SU-DHL-6 (cell line): ENCODE data around the gene HS3ST6.
"Not testable (repeated sequence)": the region's sequence is repeated elsewhere in the genome, so short reads cannot be mapped to it uniquely, and the experiment has no call there.

Experiments used
- H2AFZ ChIP-seq: fragments of 200-600 bp; sonication (generic); 2 replicates; pipeline ENCODE4 v1.6.1; 2014; ENCODE audit warnings: low read depth, mild to moderate bottlenecking, moderate library complexity, mixed read lengths, antibody characterized with exemption, low read length; ENCODE audit not compliant: severe bottlenecking
- H3F3A ChIP-seq: fragments of 200-600 bp; shearing (Covaris generic); 2 replicates; pipeline ENCODE4 v1.6.0; 2016; ENCODE audit warnings: antibody characterized with exemption, mild to moderate bottlenecking; ENCODE audit not compliant: insufficient read depth
- H3K27ac ChIP-seq: fragments of 200-600 bp; sonication (generic); 2 replicates; pipeline ENCODE4 v1.5.1; 2016; ENCODE audit warnings: low read depth, mild to moderate bottlenecking, low read length, moderate library complexity, mixed read lengths
- H3K27me3 ChIP-seq: fragments of 200-600 bp; sonication (generic), shearing (Covaris generic); 2 replicates; pipeline ENCODE4 v1.6.0; 2014; ENCODE audit warnings: mild to moderate bottlenecking, low read length
- H3K36me3 ChIP-seq: fragments of 200-600 bp; sonication (generic); 2 replicates; pipeline ENCODE4 v1.6.1; 2014; ENCODE audit warnings: mild to moderate bottlenecking, low read length, mixed read lengths
- H3K4me2 ChIP-seq: fragments of 300-600, 200-600 bp; shearing (Covaris generic), sonication (generic); 2 replicates; pipeline ENCODE4 v1.6.0; 2014; ENCODE audit warnings: low read length, low read depth, mild to moderate bottlenecking; ENCODE audit not compliant: poor library complexity, severe bottlenecking
- H3K4me3 ChIP-seq: fragments of 200-600 bp; sonication (generic); 2 replicates; pipeline ENCODE4 v1.5.1; 2014; ENCODE audit warnings: antibody characterized with exemption, low read length, mild to moderate bottlenecking, mixed read lengths; ENCODE audit not compliant: insufficient read depth, poor library complexity, severe bottlenecking
- H3K79me2 ChIP-seq: fragments of 200-600 bp; sonication (generic); 2 replicates; pipeline ENCODE4 v1.6.1; 2014; ENCODE audit warnings: mild to moderate bottlenecking, low read length, moderate library complexity; ENCODE audit not compliant: insufficient read depth
- H3K9ac ChIP-seq: fragments of 200-600 bp; sonication (generic); 2 replicates; pipeline ENCODE4 v1.7.0; 2014; ENCODE audit warnings: mild to moderate bottlenecking, low read length
- H3K9me2 ChIP-seq: fragments of 200-600 bp; sonication (generic); replicated peaks from 2 replicates; pipeline ENCODE4 v1.6.1; 2014; ENCODE audit warnings: low read length; ENCODE audit not compliant: insufficient read depth
- H3K9me3 ChIP-seq: fragments of 200-600 bp; sonication (generic); 2 replicates; pipeline ENCODE4 v1.6.1; 2014; ENCODE audit warnings: low read length, mixed read lengths; ENCODE audit not compliant: insufficient read depth
- H4K20me1 ChIP-seq: fragments of 200-600 bp; sonication (generic); 2 replicates; pipeline ENCODE4 v1.6.1; 2014; ENCODE audit warnings: low read depth, mild to moderate bottlenecking, antibody characterized with exemption, low read length, moderate library complexity, mixed read lengths
- CTCF ChIP-seq: fragments of 200-600 bp; sonication (generic); IDR thresholded peaks from one replicate; pipeline ENCODE4 v1.5.1; 2017; ENCODE audit warnings: antibody characterized with exemption, mild to moderate bottlenecking, low read length, moderate library complexity; ENCODE audit not compliant: insufficient read depth, poor library complexity, severe bottlenecking
- EZH2phosphoT487 ChIP-seq: fragments of 200-600 bp; sonication (generic), shearing (Covaris generic); conservative IDR thresholded peaks from 2 replicates; pipeline ENCODE4 v1.6.1; 2018; ENCODE audit warnings: mild to moderate bottlenecking, antibody characterized with exemption, low read length, moderate library complexity, mixed read lengths

The HS3ST6 gene

GRCh38 chr16:1958715-1959268, 40.6 kb upstream of the HS3ST6 start:
- no peak overlapping the region for H3K4me3 ChIP-seq
- TF ChIP-seq EZH2phosphoT487 (no peak), CTCF (no peak)
- no peak overlapping the region for H3K27ac ChIP-seq
- H3F3A ChIP-seq = peaks cover 36% of the 10 kb centered on the region
- H3K9ac ChIP-seq = peak overlapping the region; percentile 81
- no peaks in the 10 kb centered on the region for H3K9me2 ChIP-seq
- peak overlapping the region; percentile 46 for H3K4me2 ChIP-seq
- H3K36me3 ChIP-seq = peaks cover 11% of the 10 kb centered on the region
- H2AFZ ChIP-seq = peak overlapping the region; percentile 85
- no peaks in the 10 kb centered on the region for H3K27me3 ChIP-seq
- peaks cover 18% of the 10 kb centered on the region for H3K79me2 ChIP-seq
- H4K20me1 ChIP-seq = no peaks in the 10 kb centered on the region
- no peaks in the 10 kb centered on the region for H3K9me3 ChIP-seq

GRCh38 chr16:1958143-1958491, 39.9 kb upstream of the HS3ST6 start:
- not testable (repeated sequence) for H3K4me3 ChIP-seq, H3K9me2 ChIP-seq, H3K4me2 ChIP-seq, H3K27me3 ChIP-seq, H3K27ac ChIP-seq, H4K20me1 ChIP-seq, H3K36me3 ChIP-seq, H2AFZ ChIP-seq, H3K9me3 ChIP-seq, H3K9ac ChIP-seq
- peaks cover 11% of the 10 kb centered on the region for H3K79me2 ChIP-seq
- peaks cover 29% of the 10 kb centered on the region for H3F3A ChIP-seq

- H3K79me2 ChIP-seq, H3K36me3 ChIP-seq, H4K20me1 ChIP-seq, H3K9me2 ChIP-seq, H3K9ac ChIP-seq, H3K27ac ChIP-seq, H3K4me3 ChIP-seq, H2AFZ ChIP-seq, H3K27me3 ChIP-seq, H3K4me2 ChIP-seq, H3K9me3 ChIP-seq: not testable (repeated sequence)
- H3F3A ChIP-seq = peaks cover 24% of the 10 kb centered on the region
These were observed 39.4 kb upstream of the HS3ST6 start for GRCh38 chr16:1957434-1958142.

GRCh38 chr16:1953734-1954133, 35.5 kb upstream of the HS3ST6 start:
- Histone ChIP-seq H3F3A (no peaks in the 10 kb centered on the region), H3K9me3 (no peaks in the 10 kb centered on the region), H3K9ac (no peak overlapping the region)

More at GRCh38 chr16:1953734-1954133, 35.5 kb upstream of the HS3ST6 start:
- no peak for TF ChIP-seq CTCF
- no peak for TF ChIP-seq EZH2phosphoT487
- no peak overlapping the region for H3K27ac ChIP-seq
- no peaks in the 10 kb centered on the region for H3K27me3 ChIP-seq
- H3K36me3 ChIP-seq = no peaks in the 10 kb centered on the region
- no peak overlapping the region for H2AFZ ChIP-seq
- no peaks in the 10 kb centered on the region for H4K20me1 ChIP-seq
- no peak overlapping the region for H3K4me3 ChIP-seq
- H3K4me2 ChIP-seq = no peak overlapping the region
- no peaks in the 10 kb centered on the region for H3K79me2 ChIP-seq
- H3K9me2 ChIP-seq = no peaks in the 10 kb centered on the region
